Fibroblast of lung (primary cell): Measurements from ENCODE around the gene GRK5.

Source experiments
- CTCF ChIP-seq, 2 donors: IDR thresholded peaks in 1 of 2; conservative IDR thresholded peaks in 1 of 2; 1 replicate in 1 of 2; 2 replicates in 1 of 2; pipeline ENCODE4 v1.5.1; 2011 to 2012; ENCODE audit warnings: low read length in 2 of 2, control low read depth in 1 of 2, inconsistent platforms in 1 of 2, low read depth in 1 of 2, mild to moderate bottlenecking in 1 of 2
- EZH2 ChIP-seq: IDR thresholded peaks from 2 replicates; pipeline ENCODE4 v1.5.1; 2012; ENCODE audit warnings: low read length, control low read depth, mild to moderate bottlenecking; ENCODE audit errors: missing control alignments

DNA sequence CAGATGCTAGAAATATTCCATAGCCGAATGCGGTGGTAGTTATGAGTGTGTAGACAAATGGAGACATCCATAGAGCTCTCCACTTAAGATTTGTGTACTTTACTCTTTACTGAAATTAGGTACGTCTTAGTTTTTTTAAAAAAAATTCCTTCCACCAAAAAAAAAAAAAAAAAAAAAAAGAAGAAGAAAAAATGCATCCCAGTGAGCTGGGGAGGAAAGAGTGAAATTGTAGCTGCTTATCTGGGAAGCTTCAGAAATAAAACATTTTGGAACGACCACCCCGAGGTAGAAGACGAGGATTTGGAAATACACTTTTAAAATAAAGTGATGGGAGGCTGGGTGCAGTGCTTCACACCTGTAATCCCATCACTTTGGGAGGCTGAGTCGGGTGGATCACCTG, 281.3 kb downstream of the GRK5 start:
- TF ChIP-seq EZH2 (no peak), CTCF (conservative IDR thresholded peaks at IDR 0.05 in 1 of 2, IDR thresholded peaks at IDR 0.05 in 1 of 2; ENCODE audit: low read depth in 1 of 2, low read length in 2 of 2) (no peak)
